ENCODE results near the gene SF1. TPM values are rescaled to one million over a fixed set of nuclear protein-coding genes. Genes with fewer than 3 reads are reported as not detected.

SF1 gene
- total RNA-seq, 2 experiments from 2014 or later, result 453 to 463 TPM

DNA sequence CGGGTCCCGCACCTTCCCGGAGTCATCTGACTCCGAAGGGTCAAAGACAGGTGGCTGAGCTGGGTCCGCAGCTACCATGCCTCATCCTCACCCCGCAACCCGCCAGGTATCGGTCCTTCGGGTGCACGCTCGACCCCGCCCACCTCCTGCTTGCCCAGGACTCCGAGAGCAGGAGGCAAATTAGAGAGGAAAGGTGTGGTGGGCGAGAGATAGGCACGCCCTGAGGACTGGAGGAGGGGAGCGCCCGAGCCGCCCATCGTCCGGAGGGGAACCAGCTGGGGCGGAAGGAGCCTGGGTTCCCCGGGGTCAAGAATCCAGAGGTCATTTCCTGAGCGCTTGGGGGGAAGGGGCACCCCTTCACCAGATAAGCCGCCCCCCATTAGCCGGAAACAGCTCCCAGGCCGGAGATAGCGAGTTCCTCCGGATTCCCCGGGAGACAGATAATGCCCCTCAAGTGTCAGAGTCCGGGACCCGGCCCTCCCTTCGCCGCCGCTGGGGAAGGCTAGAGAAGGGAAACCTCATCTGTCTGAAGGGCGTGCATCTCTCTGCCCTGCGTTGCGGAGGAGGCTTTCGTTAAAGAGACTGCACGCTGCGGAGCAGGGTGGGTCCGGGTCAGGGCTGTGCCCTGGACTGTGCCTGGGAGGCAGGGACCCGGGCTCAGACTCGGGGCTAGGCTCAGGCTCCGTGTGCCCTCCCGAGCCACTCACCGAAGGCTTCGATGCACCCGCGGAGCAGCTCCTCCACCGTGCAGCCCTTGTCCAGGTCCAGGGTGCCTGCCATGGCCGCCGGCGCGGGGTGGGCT lies 36.1 kb downstream of the SF1 start:
- peaks cover 22% of the 10 kb centered on the region for H3K4me1 Mint-ChIP-seq
- no peaks in the 10 kb centered on the region for H3K9me3 Mint-ChIP-seq
- peaks cover 7% of the 10 kb centered on the region for H3K27me3 Mint-ChIP-seq
- no peak for DNase-seq
- H3K27ac Mint-ChIP-seq, result no peak overlapping the region
- H3K4me3 Mint-ChIP-seq, result peak overlapping the region; percentile 48
- H3K36me3 Mint-ChIP-seq, result no peaks in the 10 kb centered on the region

DNA sequence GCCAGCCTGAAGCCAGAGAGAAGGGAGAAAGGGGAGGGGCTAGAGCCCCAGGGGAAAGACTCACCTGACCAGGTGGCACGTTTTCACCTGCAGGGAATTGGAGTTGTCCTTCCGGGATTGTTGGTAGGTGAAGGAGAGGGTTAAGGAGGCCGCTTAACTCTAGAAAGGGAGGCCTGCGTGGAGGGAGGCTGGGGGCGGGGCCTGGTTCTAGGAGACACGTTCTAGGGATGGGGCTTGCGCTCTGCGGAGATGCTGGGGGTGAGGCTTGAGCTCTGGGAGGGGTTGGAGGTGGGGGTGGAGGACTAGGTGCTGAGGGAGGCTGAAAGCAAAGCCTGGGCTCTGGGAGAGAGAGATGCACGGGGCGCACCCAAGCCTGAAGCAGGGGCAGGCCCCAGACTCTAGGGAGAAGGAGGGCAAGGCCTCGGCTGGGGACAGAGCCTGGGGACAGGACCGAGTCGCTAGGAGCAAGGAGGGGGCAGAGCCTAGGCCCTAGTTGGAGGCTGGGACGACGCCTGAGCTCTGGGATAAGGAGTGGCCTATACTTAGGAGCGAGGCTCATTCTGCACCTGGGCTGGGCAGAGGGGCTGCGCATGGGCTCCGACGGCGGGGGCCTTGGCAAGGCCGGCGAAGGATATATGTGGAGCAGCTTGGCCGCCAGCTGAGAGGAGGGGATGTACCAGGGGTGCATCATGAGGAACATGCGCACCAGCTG lies 36.8 kb downstream of the SF1 start:
- DNase-seq, result no peak
- H3K4me1 Mint-ChIP-seq, result peaks cover 22% of the 10 kb centered on the region
- peaks cover 7% of the 10 kb centered on the region for H3K27me3 Mint-ChIP-seq
- no peaks in the 10 kb centered on the region for H3K9me3 Mint-ChIP-seq
- H3K27ac Mint-ChIP-seq, result no peak overlapping the region
- H3K4me3 Mint-ChIP-seq, result peak overlapping the region; percentile 48
- H3K36me3 Mint-ChIP-seq, result no peaks in the 10 kb centered on the region

DNA sequence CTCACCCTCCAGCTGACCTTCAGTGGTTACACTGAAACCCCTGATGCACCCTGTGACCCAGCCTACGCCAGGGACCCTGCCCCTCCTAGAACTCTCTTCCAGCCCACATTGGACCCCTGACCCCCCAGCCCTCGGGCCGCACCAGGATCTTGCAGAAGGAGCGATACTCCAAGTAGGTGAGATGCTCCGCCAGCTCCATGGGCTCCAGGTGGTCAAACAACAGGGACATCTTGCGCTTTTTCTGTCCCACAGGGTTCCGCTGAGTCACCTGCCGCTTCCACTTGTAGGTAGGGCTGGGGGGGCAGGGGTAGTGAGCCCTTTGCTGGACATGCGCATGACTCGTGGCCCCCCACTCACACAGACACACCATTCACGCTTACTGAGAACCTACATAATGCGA lies 38.5 kb downstream of the SF1 start:
- no peak overlapping the region for H3K27ac Mint-ChIP-seq
- DNase-seq, result no peak
- peaks cover 18% of the 10 kb centered on the region for H3K4me1 Mint-ChIP-seq
- H3K4me3 Mint-ChIP-seq, result no peak overlapping the region
- no peaks in the 10 kb centered on the region for H3K36me3 Mint-ChIP-seq
- H3K27me3 Mint-ChIP-seq, result peaks cover 7% of the 10 kb centered on the region
- no peaks in the 10 kb centered on the region for H3K9me3 Mint-ChIP-seq

DNA sequence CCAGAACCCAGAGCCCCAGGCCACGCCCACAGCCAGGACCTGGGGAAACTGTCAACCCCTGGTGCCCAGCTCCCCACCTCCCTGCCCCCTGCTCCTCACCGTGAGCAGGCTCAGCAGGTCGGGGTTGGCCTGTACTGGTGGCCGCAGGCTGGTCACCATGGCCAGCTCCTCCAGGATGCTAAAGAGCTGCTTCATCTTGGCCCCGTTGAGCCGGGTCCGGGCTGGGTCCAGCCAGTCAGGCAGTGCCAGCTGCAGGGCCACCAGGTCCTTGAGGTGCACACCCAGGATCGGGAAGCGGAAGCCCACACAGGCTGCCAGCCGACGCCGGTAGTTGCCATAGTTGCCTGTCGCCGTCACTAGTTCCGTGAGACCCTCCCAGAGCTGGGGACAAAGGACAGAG lies 41.7 kb downstream of the SF1 start:
- H3K4me1 Mint-ChIP-seq, result peaks cover 13% of the 10 kb centered on the region
- H3K27me3 Mint-ChIP-seq, result no peaks in the 10 kb centered on the region
- no peak overlapping the region for H3K27ac Mint-ChIP-seq
- no peaks in the 10 kb centered on the region for H3K36me3 Mint-ChIP-seq
- DNase-seq, result no peak
- no peaks in the 10 kb centered on the region for H3K9me3 Mint-ChIP-seq
- no peak overlapping the region for H3K4me3 Mint-ChIP-seq

DNA sequence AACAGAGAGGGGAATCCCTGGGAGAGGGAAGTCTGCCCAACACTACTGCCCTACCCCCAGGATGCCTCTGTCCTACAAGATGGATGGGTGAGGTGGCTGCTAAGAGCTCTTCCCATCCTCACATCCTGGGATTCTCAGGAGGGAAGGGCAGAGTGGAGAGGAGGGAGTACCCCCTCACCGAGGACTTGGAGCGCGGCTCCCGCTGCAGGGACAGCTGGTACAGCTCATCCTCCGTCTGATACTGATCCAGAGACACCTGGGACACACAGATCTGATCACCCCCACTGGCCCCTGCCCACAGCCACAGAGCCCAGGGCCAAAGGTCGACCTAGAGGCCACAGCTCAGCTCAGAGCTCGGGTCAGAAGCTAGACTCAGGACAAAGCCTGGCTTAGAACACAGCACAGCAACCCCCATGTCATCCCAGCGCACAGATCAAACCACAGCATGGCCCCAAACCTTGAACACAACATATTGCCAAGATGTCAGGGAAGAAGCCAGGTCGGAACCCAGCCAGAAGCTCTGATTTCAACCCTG lies 42.5 kb downstream of the SF1 start:
- Mint-ChIP-seq H3K36me3 (no peaks in the 10 kb centered on the region), H3K9me3 (no peaks in the 10 kb centered on the region), H3K4me3 (no peak overlapping the region), H3K27ac (peak overlapping the region; percentile 12), H3K4me1 (peaks cover 11% of the 10 kb centered on the region), H3K27me3 (no peaks in the 10 kb centered on the region)
- no peak for DNase-seq

DNA sequence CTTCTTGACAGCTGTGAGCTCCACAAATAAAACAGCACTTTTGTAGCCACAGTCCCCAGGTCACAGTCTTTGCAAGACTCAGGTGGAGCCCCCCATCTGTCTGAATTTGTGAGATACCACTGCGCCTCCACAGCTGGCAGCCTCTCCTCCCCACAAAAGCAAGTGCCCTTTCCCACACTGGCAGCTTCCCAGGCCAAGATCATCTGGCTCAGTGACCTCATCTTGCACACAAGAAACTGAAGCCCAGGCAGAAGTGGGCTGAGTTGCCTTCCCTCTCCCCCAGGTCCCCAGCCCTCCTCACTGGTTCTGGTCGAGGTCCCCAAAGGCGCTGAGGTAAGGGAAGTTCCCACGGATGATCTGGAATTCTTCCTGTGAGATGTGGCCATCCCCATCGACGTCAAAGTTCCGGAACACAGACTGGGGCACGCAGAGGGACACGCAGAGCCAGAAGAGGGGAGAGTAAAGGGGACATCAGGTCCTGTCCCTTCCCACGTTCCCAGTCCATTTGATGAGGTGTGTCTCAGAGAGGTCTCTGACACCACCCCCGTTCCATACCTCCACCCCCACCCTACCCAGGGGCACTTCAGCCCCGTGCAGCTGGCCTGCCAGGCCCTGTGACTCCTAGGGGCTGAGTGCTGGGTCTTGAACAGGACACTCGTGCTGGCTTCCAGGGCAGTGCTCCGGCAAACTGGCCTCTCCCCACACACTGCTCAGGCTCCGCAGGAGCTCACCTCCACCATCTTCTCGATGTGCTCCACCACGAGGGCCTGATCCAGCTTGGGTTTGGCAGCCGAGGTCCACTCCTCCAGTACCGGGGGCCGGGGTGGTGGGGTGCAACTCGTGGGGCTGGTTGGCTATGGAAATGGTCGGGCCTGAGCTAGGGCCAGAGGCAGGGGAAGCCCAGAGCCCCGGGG lies 43.3 kb downstream of the SF1 start:
- Mint-ChIP-seq H3K27me3 (no peaks in the 10 kb centered on the region), H3K36me3 (no peaks in the 10 kb centered on the region), H3K4me3 (no peak overlapping the region), H3K4me1 (peaks cover 11% of the 10 kb centered on the region), H3K27ac (no peak overlapping the region), H3K9me3 (no peaks in the 10 kb centered on the region)
- no peak for DNase-seq

DNA sequence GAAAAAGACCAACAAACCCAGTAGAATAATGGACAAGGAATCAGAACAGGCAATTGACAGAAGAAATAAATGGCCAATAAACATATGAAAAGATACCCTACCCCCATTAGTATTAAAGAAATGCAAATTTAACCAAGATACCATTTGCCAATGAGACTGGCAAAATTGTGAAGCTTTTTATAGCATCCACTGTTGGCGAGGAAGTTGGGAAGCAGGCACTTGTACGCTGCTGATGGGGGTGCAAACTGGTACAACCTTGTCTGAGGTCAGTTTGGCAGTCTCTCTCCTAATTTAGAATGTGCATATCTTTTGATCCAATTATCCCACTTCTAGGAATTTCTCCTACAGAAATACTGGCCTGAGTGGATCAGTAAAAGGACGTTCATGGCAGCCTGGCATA lies 46.7 kb downstream of the SF1 start:
- Mint-ChIP-seq H3K9me3 (no peaks in the 10 kb centered on the region), H3K27ac (no peak overlapping the region), H3K4me1 (peaks cover 10% of the 10 kb centered on the region), H3K4me3 (no peak overlapping the region), H3K27me3 (no peaks in the 10 kb centered on the region), H3K36me3 (no peaks in the 10 kb centered on the region)
- no peak for DNase-seq

DNA sequence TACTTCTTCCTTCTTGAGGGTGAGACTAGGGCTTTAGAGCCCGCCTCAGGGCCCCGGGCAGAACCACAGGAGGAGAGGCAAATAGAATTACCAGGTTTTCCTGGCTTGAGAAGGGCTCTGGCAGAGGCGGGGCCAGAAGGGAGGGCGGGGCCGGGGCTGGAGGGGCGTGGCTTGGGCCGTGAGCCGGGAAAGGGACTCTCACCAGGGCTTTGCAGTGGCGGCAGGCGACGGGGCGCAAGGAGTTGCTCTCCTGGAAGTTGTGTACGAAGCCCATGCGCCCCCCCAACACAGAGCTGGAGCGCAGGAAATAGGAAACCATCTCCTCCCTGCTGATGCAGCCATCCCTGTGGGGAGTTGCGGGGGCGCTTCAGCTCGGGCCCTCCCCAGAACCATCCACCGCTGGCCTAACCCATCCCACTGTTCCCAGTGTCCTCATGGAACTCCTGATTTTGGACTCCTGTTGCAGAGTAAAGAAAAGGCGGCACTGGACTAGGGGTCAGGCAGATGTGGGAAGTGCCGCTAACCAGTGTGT lies 48.4 kb downstream of the SF1 start:
- no peaks in the 10 kb centered on the region for H3K36me3 Mint-ChIP-seq
- H3K27ac Mint-ChIP-seq, result no peak overlapping the region
- H3K4me3 Mint-ChIP-seq, result no peak overlapping the region
- peaks cover 14% of the 10 kb centered on the region for H3K4me1 Mint-ChIP-seq
- no peak for DNase-seq
- H3K27me3 Mint-ChIP-seq, result no peaks in the 10 kb centered on the region
- no peaks in the 10 kb centered on the region for H3K9me3 Mint-ChIP-seq

DNA sequence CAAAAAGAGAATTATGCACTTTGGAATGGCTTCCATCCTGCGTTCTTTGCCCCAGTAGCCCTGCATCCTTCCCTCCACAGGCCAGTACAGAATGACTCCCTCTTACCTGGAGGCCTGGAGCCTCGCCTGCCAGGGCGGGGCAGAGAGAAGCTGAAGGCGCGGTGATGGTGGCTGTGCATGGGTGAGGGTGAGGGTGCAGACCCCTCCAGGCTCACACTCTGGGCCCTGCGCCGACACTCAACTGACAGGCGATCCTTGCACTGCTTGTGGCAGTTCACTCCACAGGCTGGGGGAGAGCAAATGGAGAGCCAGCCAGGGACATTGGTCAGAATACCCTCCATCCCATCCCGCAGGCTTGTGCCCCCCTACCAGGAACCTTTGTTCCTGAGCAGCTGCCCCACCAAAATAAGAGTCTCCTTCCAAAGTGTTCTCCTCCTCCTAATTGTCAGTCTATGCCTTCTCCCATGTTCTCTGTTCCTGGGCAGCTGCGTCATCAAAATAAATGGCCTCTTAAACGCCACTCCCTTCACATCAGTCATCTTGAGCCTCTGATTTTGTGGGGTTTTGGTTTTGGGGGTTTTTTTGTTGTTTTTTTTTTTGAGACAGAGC lies 49.5 kb downstream of the SF1 start:
- Mint-ChIP-seq H3K36me3 (no peaks in the 10 kb centered on the region), H3K4me3 (no peak overlapping the region), H3K27ac (no peak overlapping the region), H3K4me1 (peaks cover 19% of the 10 kb centered on the region), H3K27me3 (no peaks in the 10 kb centered on the region), H3K9me3 (no peaks in the 10 kb centered on the region)
- no peak for DNase-seq

DNA sequence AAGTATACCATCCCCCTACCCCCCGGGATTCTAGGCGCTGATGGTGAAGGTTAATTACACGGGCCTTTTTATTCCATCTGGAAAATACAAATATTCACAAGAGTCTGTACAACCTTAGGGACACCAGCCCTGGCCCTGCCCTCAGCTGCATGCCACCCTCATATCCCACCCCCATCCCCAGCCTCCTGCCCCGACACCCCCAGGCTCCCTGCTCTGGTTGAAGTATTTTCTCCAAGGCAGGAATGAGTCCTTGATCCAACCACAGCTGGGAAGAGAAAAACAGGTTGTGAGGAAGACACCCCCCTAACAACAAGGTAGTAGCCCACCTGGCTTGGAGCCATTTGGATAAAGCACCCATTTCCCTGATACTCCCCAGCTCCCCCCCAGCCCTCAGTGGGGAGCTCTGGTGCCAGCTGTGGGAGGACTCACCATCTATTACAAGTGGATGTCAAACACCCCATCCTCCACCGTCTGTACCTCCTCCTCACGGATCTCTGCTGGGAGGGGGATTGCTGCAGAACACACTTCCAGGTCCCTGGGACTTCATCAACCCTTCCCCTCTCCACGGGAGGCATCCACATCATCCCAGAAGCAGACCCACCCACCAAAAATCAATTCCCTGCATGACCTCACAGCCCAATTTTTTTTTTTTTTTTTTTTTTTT lies 51.3 kb downstream of the SF1 start:
- Mint-ChIP-seq H3K27ac (no peak overlapping the region), H3K4me1 (peaks cover 13% of the 10 kb centered on the region)
- no peak for DNase-seq

DNA sequence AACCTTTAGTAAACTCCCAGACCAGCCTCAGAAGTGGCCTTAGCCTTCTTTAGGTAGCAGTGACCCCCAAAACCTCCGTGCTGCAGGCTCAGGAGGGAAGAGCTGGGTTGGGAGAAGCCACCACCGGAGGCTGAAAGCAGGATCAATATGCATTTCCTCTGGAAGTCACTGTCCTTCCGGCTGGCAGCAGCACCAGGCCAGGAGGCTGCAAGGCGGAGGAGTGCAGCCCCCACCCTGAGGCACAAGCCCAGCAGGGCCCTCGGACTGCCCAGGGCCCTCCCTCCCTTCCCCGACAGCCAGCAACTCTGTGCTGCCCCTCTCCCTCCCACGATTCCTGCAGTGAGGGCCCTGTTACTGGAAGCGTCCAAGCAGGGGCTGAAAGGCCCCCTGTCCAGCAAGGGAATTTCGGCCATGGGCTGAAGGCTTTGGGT lies 52.1 kb downstream of the SF1 start:
- no peak overlapping the region for H3K4me3 Mint-ChIP-seq
- DNase-seq, result no peak
- no peaks in the 10 kb centered on the region for H3K9me3 Mint-ChIP-seq
- peaks cover 14% of the 10 kb centered on the region for H3K27me3 Mint-ChIP-seq
- H3K36me3 Mint-ChIP-seq, result no peaks in the 10 kb centered on the region
- peaks cover 13% of the 10 kb centered on the region for H3K4me1 Mint-ChIP-seq
- no peak overlapping the region for H3K27ac Mint-ChIP-seq

More for the DNA sequence above, 51.3 kb downstream of the SF1 start:
- Mint-ChIP-seq H3K9me3 (no peaks in the 10 kb centered on the region), H3K27me3 (peaks cover 6% of the 10 kb centered on the region), H3K4me3 (no peak overlapping the region), H3K36me3 (no peaks in the 10 kb centered on the region)

DNA sequence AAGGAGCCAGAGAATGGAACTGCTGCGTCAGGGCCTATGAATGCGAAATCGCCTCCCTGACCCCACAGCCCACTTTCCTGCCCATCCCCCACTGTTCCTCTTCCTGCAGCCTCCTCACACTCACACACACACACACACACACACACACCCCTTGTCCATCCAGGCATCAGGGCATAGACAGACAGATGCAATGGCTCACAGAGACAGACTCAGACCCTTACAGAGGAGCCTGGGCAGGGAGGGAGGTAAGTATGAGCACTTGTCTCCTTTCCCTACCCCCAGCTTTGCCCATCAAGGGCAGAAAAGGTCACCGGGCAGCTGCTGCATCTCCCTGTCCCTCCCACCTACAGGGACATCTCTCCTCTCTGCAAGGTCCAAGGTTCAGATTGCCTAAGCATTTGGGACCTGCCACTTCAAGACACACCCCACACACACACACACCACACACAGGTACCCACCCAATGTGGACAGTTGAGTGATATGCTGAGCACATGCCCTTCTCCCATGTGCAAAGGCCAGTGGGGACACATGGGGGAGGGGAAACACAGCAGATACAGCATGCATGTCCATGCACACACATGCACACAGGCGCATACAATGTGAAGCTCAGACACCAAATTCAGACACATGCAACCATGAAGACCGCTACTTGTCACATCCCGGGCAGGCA lies 53.3 kb downstream of the SF1 start:
- DNase-seq, result no peak
- Mint-ChIP-seq H3K27me3 (peaks cover 24% of the 10 kb centered on the region), H3K4me1 (peaks cover 13% of the 10 kb centered on the region), H3K9me3 (no peaks in the 10 kb centered on the region), H3K27ac (no peak overlapping the region), H3K4me3 (no peak overlapping the region), H3K36me3 (no peaks in the 10 kb centered on the region)
